ENCODE data around the gene TTLL12. TPM values are rescaled to one million over a fixed set of nuclear protein-coding genes. Genes with fewer than 3 reads are reported as not detected.
"Not testable (repeated sequence)": the region's sequence is repeated elsewhere in the genome, so short reads cannot be mapped to it uniquely, and the experiment has no call there.

Gene TTLL12
- polyA plus RNA-seq, 12 donors: 11.7 to 24.6 (median 14.1) TPM; not detected in 1

DNA sequence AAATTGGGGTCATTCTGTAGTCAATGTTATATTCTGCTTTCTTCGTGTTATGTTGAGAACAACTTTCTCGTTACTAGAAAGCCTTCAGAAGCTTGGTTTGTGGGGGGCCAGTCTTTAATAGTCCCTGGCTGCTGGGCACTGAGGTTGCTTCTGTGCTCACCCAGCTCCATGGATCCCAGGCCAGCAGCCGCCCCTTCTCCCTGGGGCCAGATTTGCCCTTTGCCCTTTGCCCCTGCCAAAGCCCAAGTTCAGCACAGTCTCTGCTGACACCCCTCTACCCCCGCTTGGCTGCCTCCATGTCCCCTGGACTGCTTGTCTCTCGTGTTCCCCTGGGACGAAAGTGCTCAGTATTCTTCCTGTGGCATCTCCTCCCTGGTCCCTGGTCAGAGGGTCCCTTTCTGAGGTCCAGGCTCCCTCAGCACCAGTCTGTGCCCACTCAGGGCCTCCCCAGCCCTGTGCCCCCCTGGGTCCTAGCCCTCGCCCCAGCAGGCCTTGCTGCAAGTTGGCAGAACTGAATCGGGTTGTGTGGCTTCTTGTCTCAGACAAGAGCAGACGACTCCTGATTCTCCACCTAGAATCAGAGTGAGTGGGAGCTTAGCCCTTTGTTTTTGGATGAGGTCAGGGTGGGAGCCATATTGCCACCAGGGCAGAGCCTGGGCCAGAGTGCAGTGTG lies 28.9 kb downstream of the TTLL12 start:
- DNase-seq: no peak

GRCh38 chr22:43156413-43156812 lies 30.5 kb downstream of the TTLL12 start:
- no peak for DNase-seq

GRCh38 chr22:43155789-43156188 lies 31.1 kb downstream of the TTLL12 start:
- no peak for DNase-seq

DNA sequence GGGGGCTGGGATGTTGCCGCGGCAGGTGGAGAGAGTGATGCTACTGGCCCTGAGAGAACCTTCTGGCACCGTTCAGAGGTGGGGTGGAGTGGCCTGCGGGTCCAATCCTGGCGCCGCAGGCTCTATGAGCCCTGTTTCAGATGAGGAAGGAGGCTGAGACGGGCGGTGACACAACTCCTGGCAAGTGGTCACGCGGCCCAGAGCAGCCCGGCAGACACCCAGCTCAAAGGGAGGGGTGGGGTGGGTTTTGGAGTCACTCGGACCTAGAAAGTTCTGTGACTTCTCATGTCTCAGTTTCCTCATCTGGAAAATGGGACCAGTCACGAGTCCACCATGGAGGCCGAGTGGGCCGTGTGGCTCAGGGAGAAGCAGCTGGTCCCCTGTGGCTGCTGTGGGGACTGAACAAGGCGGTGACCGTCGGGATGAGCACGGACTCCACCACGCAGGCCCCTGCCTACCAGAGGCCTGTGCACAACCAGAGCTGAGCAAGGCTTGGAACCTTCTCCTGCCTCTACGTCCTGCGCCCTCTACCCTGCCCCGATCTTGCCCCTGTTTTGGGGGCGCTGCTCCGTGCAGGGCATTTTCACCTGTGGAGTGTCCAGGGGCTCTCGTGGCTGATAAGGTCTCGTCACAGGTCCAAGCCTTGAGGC lies 31.9 kb downstream of the TTLL12 start:
- DNase-seq: no peak

DNA sequence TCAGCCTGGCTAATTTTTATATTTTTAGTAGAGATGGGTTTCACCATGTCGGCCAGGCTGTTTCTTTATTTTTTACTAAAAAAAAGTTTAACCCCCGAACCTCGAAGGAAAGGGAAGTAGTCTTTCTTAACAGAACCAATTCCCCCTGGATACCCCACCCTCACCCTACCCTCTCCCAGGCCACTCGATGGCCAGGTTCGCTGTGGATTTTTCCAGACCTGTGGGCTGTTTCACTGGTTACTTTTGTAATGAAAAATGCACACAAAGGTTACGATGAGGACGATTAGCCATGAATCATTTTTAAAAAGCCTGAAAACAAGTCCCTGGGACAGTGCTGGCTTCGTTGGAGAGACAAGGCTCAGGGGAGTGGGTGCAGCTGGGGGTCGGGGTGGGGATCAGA lies 33.0 kb downstream of the TTLL12 start:
- no peak for DNase-seq

DNA sequence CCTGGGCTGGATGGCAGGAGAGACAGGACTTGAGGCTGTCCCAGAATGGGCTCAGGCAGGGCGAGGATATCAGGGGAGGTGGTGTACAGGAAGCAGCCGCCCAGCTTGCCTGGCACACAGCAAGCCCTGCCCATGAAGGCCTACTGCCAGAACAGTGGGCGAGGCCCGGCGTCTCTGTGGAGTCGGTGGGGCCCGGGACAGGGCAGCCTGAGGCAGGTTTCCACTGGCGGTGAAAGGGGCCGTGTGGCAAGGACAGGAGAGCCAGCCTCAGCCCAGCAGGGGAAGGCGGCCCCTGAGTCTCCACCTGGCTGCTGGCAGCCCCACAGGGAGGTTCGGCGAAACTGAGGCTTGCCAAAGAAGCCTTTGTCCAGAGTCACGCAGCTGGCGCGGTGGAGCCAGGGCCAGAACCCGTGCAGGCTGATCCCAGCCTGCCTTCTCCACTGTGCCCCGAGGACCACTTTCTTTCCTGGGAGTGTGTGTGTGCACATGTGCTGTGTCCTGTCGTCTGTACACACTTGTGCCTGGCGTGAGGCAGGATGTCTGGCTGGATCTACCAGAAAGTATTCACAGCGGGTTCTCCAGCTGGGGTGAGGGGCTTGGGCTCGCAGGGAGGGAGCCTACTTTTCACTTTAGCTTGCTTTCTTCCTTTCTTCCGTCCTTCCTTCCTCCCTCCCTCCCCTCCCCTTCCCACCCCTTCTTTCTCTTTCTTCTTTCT lies 34.4 kb downstream of the TTLL12 start:
- DNase-seq: peak; percentile 29

DNA sequence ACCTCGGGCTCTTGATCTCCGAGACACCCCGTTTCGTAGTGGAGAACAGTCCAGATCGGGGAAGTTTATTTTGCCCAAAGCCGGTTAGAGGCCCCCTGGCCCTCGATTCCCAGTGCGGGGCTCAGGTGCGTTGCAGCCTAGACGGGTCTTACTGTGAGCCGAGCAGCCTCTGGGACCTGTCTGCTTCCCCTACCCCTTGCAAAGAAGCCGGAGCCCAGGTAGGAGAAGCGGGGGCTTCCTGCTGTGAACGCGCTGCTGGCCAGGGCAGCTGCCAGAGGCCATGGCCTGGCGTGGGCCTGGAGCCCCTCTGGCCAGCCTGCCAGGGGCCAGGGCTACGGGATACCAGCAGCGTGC lies 35.0 kb downstream of the TTLL12 start:
- no peak for DNase-seq

GRCh38 chr22:43151251-43152002 lies 35.5 kb downstream of the TTLL12 start, which contains the start of gene TSPO:
Gene TSPO (plus strand): TSS chr22:43151559. CDS start chr22:43159239, 7,680 bp downstream.
- peak; percentile 38 for DNase-seq

- no peak for DNase-seq
These were observed 36.2 kb downstream of the TTLL12 start for GRCh38 chr22:43150731-43151206.

- no peak for DNase-seq
These were observed 38.4 kb downstream of the TTLL12 start for GRCh38 chr22:43148581-43148980.

DNA sequence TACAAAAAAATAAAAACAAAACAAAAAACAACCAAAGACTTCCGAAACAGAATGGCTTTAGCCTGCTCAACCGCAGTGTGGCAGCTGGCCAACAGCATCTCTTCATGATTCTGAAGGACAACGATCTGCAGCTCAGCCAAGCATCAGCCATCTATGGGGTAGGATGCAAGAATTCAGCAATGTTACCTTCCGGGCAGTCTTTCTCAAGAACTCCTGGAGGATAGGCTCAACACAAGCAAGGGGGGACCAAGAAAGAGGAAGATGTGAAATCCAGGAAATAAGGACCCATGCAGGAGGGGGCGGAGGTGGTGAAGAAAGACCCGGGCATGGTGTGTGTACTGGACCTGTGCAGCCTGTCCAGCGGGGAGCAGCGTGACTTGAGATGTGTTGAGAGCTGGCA lies 39.1 kb downstream of the TTLL12 start:
- DNase-seq: no peak

- not testable (repeated sequence) for DNase-seq
These were observed 40.6 kb downstream of the TTLL12 start for GRCh38 chr22:43146332-43146731.

- not testable (repeated sequence) for DNase-seq
These were observed 41.6 kb downstream of the TTLL12 start for GRCh38 chr22:43145371-43145770.

- DNase-seq: no peak
These were observed 42.0 kb downstream of the TTLL12 start for GRCh38 chr22:43144949-43145348.

GRCh38 chr22:43142880-43143562 lies 43.9 kb downstream of the TTLL12 start, which contains the start of gene MCAT:
Gene MCAT (minus strand): TSS chr22:43143398. CDS start chr22:43143348, 50 bp downstream.
- DNase-seq: peak; percentile 81

DNA sequence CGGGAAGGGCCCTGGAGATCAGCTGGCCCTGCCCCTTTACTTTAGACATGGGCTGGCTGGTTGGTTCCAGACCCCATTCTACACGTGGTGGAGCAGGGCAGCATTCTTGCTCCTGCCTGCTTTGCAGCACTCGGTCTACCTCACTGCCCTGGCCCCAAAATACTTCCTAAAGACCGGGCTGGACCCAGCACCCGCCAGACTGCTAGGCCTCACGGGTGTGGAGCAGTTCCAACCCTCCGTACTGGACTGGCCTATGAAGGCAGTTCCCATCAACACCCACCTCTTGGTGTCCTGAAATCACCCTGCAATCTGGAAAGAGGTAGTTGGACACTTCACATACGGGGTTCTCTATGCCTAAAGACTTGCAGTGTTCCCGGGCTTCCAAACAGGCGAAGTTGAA lies 50.1 kb downstream of the TTLL12 start:
- DNase-seq: no peak

GRCh38 chr22:43136255-43136654 lies 50.7 kb downstream of the TTLL12 start:
- no peak for DNase-seq

GRCh38 chr22:43135565-43135964 lies 51.4 kb downstream of the TTLL12 start:
- DNase-seq: no peak

- no peak for DNase-seq
These were observed 52.4 kb downstream of the TTLL12 start for GRCh38 chr22:43134553-43134952.

DNA sequence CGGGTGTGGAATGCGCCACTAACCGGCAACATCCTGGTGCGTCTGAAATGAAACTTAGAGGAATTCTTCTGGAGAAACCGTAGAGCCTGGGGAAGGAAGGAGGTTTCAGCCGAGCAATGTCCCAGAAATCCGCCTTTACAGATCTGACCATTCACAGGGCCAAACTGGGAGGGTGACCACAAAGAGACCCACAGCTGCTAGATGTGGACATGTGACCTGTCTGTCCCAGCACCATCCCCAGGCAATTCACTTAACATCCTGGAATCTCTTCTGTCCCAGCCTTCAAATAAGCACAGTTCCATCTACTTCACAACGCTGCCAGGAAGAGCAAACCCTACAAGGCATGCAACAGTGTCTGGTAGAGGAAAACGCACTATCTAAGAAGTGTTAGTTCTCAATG lies 53.5 kb downstream of the TTLL12 start:
- DNase-seq: no peak

DNA sequence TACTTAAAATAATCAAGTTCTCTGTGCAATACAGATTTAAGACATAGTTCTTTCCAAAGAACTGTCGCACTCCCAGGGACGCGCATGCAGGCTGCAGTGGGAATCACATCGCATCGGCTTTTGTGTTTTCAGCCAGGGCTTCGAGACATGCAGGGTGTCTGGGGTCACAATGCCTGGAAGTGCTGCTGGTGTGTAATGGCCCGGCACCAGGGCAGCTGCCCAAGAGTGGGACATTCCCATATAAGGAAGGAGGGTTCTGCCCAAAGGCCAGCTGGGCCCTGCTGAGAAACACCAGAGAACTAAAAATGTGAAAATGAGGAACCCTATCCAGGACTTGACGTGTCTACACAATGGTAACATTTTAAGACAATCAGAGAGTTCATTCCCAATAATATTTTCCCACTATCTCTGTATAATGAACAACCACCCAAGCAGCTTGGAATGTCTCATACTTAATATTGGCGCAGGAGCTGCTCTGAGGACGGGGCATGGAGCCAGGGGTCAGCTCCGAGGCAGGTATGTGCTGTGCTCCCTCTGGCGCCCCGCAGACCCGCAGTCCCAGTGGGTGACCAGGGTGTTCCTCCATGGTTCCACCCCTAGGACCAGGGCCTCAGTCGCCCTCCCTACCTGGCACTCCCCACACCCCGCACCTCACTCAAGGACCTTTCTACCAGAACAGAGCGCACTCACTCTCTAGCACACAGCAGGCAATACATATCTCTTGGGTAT lies 55.0 kb downstream of the TTLL12 start:
- DNase-seq: no peak
